GM10266 (cell line): ENCODE measurements around the gene LRRC56.

Experiments used
- DNase-seq: peaks from one replicate; pipeline ENCODE4 v3.0.0; 2012; ENCODE audit errors: extremely low spot score
- CTCF ChIP-seq: IDR thresholded peaks from 2 replicates; pipeline ENCODE4 v1.5.1; 2012; ENCODE audit warnings: mild to moderate bottlenecking, low read depth; ENCODE audit not compliant: control insufficient read depth, insufficient read depth; ENCODE audit errors: missing control alignments

The LRRC56 gene

GRCh38 chr11:555227-555779 lies 18.0 kb downstream of the LRRC56 start:
- no peak for TF ChIP-seq CTCF
- DNase-seq, result no peak

- no peak for DNase-seq
Measured at GRCh38 chr11:555780-556661, 18.7 kb downstream of the LRRC56 start.

GRCh38 chr11:556662-557256 lies 19.4 kb downstream of the LRRC56 start:
- TF ChIP-seq CTCF, result no peak
- DNase-seq, result no peak

More at GRCh38 chr11:555780-556661, 18.7 kb downstream of the LRRC56 start:
- TF ChIP-seq CTCF, result no peak

GRCh38 chr11:557328-558132 lies 20.2 kb downstream of the LRRC56 start:
- TF ChIP-seq CTCF, result no peak
- no peak for DNase-seq

GRCh38 chr11:558503-558902 lies 21.2 kb downstream of the LRRC56 start:
- no peak for TF ChIP-seq CTCF
- DNase-seq, result no peak

GRCh38 chr11:559020-559620 lies 21.8 kb downstream of the LRRC56 start:
- no peak for DNase-seq
- TF ChIP-seq CTCF, result no peak
